Ishikawa (cell line): Measurements from ENCODE around the gene RNF138.

Experiments used
- CEBPB ChIP-seq: IDR thresholded peaks from 2 replicates; pipeline ENCODE4 v1.6.1; 2012
- CREB1 ChIP-seq: IDR thresholded peaks from 2 replicates; pipeline ENCODE4 v1.6.1; 2012; ENCODE audit warnings: low read depth
- EGR1 ChIP-seq: IDR thresholded peaks from 2 replicates; pipeline ENCODE4 v1.6.1; 2012
- EP300 ChIP-seq: IDR thresholded peaks from 2 replicates; pipeline ENCODE4 v1.6.1; 2012; ENCODE audit warnings: borderline replicate concordance
- FOXM1 ChIP-seq: IDR thresholded peaks from 2 replicates; pipeline ENCODE4 v1.6.1; 2012; ENCODE audit warnings: low read depth, borderline replicate concordance
- MAX ChIP-seq: IDR thresholded peaks from 2 replicates; pipeline ENCODE4 v1.6.1; 2012
- NFIC ChIP-seq: IDR thresholded peaks from 2 replicates; pipeline ENCODE4 v1.6.1; 2012
- RAD21 ChIP-seq: IDR thresholded peaks from 2 replicates; pipeline ENCODE4 v1.6.1; 2012; ENCODE audit warnings: low read depth
- REST ChIP-seq: IDR thresholded peaks from 2 replicates; pipeline ENCODE4 v1.6.1; 2012; ENCODE audit warnings: low read depth, mild to moderate bottlenecking
- TAF1 ChIP-seq: IDR thresholded peaks from 2 replicates; pipeline ENCODE4 v1.6.1; 2012; ENCODE audit warnings: low read depth, mild to moderate bottlenecking
- TCF12 ChIP-seq: IDR thresholded peaks from 2 replicates; pipeline ENCODE4 v1.6.1; 2012; ENCODE audit warnings: low read depth
- TEAD4 ChIP-seq: IDR thresholded peaks from 2 replicates; pipeline ENCODE4 v1.6.1; 2012
- USF1 ChIP-seq: IDR thresholded peaks from 2 replicates; pipeline ENCODE4 v1.6.1; 2012
- YY1 ChIP-seq: IDR thresholded peaks from 2 replicates; pipeline ENCODE4 v1.6.1; 2012; ENCODE audit warnings: low read depth
- ZBTB7A ChIP-seq: IDR thresholded peaks from 2 replicates; pipeline ENCODE4 v1.6.1; 2012; ENCODE audit warnings: low read depth

RNF138 gene

GRCh38 chr18:32148185-32148870 lies 56.7 kb downstream of the RNF138 start:
- TF ChIP-seq FOXM1, result no peak
- no peak for TF ChIP-seq MAX
- TF ChIP-seq CEBPB, result no peak
- TF ChIP-seq YY1, result no peak
- TF ChIP-seq CREB1, result no peak
- no peak for TF ChIP-seq REST

- TF ChIP-seq NFIC, result no peak
- no peak for TF ChIP-seq EP300
- no peak for TF ChIP-seq YY1
- no peak for TF ChIP-seq TEAD4
- TF ChIP-seq CREB1, result no peak
- no peak for TF ChIP-seq TCF12
- TF ChIP-seq USF1, result no peak
- no peak for TF ChIP-seq ZBTB7A
- TF ChIP-seq REST, result no peak
- TF ChIP-seq EGR1, result no peak
- no peak for TF ChIP-seq CEBPB
- TF ChIP-seq RAD21, result no peak
- TF ChIP-seq MAX, result no peak
- TF ChIP-seq TAF1, result no peak
- TF ChIP-seq FOXM1, result no peak
Measured at GRCh38 chr18:32152705-32153448, 61.2 kb downstream of the RNF138 start.

- TF ChIP-seq CEBPB (no peak), REST (no peak)
Measured at GRCh38 chr18:32156855-32157254, 65.2 kb downstream of the RNF138 start.

- no peak for TF ChIP-seq MAX
- no peak for TF ChIP-seq CEBPB
- no peak for TF ChIP-seq RAD21
- no peak for TF ChIP-seq REST
- no peak for TF ChIP-seq USF1
- TF ChIP-seq EP300, result no peak
- no peak for TF ChIP-seq ZBTB7A
- no peak for TF ChIP-seq NFIC
- no peak for TF ChIP-seq TCF12
- no peak for TF ChIP-seq TEAD4
- no peak for TF ChIP-seq CREB1
- TF ChIP-seq FOXM1, result no peak
- no peak for TF ChIP-seq EGR1
- no peak for TF ChIP-seq YY1
- TF ChIP-seq TAF1, result no peak
Measured at GRCh38 chr18:32157580-32157979, 65.9 kb downstream of the RNF138 start.
